ENCODE data around the gene KCNQ5. TPM values are rescaled to one million over a fixed set of nuclear protein-coding genes. Genes with fewer than 3 reads are reported as not detected.
"Not testable (repeated sequence)": the region's sequence is repeated elsewhere in the genome, so short reads cannot be mapped to it uniquely, and the experiment has no call there.

Gene KCNQ5
- polyA plus RNA-seq, 4 donors: 0.24 to 0.41 (median 0.32) TPM

DNA sequence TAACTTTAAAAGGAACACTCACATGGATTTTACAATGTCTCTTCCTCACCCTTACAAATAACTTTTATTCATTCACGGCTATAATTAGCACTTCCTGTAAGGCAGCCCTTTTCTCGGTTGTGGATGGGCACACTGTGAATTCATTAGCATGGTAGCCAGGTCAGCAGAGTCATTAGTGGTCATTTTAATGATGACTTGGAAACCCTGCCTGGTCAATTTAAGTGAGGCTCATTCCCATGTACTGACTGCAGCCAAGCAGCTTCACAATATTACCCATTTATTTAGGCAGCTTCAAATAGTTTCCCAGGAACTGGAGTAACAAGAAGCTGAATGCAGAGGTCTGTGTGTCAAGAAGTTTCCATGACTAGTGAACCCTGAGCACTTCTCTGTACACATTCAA lies 354.6 kb downstream of the KCNQ5 start:
- DNase-seq (ENCODE audit: low read depth in 4 of 4, low spot score in 3 of 4): no peak

DNA sequence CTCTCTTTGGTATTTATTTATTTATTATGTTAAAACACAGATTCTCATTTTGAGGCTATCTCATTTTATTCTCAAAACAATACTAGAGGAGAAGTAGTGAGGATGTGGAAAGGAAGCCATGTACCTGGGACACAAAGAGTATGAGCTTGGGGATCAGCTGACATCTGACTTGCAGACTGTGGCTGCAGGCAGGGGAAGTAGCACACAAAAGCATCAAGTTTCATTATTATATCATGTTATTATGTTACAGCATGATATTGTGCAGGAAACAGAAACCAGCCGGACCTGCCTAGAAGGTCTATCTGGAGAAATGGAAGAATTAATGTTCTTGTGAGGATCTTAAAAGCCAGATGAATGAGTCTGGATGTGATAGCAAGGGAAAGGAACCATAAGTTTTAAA lies 355.2 kb downstream of the KCNQ5 start:
- no peak for DNase-seq (ENCODE audit: low read depth in 4 of 4, low spot score in 3 of 4)

DNA sequence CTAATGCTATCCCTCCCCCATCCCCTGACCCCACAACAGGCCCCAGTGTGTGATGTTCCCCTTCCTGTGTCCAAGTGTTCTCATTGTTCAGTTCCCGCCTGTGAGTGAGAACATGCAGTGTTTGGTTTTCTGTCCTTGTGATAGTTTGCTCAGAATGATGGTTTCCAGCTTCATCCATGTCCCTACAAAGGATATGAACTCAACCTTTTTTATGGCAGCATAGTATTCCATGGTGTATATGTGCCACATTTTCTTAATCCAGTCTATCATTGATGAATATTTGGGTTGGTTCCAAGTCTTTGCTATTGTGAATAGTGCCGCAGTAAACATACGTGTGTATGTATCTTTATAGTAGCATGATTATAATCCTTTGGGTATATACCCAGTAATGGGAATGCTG lies 356.9 kb downstream of the KCNQ5 start:
- not testable (repeated sequence) for DNase-seq (ENCODE audit: low read depth in 4 of 4, low spot score in 3 of 4)

DNA sequence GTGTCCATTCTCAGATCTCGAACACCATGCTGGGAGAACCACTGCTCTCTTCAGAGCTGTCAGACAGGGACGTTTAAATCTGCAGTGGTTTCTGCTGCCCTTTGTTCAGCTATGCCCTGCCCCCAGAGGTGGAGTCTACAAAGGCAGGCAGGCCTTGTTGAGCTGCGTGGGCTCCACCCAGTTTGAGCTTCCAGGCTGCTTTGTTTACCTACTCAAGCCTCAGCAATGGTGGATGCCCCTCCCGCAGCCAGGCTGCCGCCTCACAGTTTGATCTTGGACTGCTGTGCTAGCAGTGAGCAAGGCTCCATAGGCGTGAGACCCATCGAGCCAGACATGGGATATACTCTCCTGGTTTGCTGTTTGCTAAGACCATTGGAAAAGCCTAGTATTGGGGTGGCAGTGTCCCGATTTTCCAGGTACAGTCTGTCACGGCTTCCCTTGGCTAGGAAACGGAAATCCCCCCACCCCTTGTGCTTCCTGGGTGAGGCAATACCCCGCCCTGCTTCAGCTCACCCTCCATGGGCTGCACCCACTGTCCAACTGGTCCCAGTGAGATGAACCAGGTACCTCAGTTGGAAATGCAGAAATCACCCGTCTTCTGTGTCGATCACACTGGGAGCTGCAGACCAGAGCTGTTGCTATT lies 362.4 kb downstream of the KCNQ5 start:
- not testable (repeated sequence) for DNase-seq (ENCODE audit: low read depth in 4 of 4, low spot score in 3 of 4)

DNA sequence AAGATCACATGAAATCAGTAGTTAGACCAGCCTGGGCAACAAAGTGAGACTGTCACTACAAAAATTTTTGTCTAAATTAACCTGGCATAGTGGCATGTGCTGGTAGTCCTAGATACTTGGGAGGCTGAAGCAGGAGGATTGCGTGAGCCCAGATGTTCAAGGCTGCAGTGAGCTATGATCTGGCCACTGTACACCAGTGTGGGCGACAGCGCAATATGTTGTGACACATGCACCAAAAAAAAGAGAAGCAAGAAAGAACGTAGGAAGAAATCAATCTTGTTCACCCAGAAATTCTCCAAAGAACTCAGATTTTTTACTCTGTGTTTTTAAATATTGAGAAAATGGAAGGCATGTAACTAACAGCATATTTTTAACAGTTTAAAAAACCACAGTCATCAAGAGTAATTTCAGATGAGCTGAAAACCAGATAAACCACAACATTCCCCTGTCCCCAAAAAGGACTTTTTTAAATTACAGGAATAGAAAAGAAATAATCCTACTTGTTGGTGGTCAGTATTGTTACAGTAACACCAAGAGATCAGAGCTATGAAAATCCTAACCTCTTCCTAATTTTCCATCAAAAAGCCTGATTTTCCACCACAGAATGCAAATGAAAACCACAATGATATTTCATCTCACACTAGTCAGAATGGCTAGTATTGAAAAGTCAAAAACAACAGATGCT lies 363.3 kb downstream of the KCNQ5 start:
- no peak for DNase-seq (ENCODE audit: low read depth in 4 of 4, low spot score in 3 of 4)

DNA sequence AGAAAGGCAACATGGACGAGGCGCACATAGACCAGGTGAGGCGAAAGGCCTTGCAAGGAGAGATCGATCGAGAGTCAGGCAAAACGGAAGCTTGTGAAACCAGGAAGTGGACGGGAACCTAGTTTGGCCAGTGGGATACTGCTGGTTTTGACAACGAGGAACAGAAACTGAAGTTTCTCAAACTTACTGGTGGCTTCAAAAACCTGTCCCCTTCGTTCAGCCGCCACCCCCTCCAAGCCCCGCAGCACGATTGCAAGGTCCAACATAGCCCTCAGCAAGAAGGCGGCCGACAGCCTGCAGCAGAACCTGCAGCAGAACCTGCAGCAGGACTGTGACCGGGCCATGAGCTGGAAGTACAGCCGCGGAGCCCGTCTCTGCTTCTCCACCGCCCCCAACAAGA lies 365.4 kb downstream of the KCNQ5 start:
- no peak for DNase-seq (ENCODE audit: low read depth in 4 of 4, low spot score in 3 of 4)

DNA sequence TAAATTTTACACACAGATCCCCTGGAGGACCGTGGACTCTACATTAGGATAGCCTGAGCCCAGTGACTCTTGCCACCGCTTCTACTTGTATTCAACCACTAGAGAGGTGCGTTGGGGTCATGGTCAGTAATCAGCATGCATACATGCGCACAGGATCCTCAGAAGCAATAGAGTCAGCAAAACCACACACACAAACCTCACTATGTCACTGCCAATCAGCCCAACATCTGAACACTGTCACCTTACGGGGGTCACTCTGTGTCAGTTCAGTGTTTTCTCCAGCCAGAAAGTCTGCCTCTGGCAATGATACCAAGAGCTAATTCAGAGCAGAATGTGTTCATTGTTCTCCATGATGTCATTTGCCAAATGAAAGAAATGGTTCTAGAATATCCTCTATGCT lies 378.1 kb downstream of the KCNQ5 start:
- DNase-seq (ENCODE audit: low read depth in 4 of 4, low spot score in 3 of 4): no peak

DNA sequence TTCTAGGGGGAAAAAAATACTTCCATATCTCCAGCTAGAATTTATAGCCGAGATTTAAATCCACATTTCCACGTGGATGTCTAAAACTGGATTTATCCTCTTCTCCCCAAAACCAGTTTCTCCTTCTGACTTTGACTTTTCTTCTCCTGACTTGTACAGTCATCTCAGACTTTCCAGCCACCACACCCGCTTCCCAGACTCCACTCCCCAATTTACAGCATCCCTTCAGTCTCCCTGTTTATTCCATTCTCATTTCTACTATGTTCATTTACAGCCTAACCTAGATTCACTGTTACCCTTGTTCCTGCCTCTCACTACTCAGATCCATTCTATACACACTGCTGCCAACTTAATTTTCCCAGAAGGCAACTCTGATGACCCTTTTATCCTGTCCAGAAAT lies 378.6 kb downstream of the KCNQ5 start:
- DNase-seq (ENCODE audit: low read depth in 4 of 4, low spot score in 3 of 4): no peak

DNA sequence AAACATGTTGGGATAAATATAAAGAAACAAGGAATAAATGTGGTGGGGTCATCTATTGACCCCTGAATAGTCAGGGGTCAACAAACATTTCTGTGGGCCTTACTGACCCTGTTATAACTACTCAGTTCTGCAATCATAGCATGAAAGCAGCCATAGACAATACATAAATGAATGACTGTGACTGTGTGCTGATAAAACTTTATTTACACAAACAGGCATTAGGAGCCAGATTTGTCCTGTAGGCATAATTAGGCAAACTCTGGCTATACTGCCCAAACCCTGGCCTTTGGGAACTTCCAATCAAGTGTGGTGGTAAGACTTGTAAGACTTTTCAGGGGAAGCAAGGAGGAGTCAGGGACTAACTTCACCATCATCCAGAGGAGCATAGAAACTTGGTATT lies 380.7 kb downstream of the KCNQ5 start:
- no peak for DNase-seq (ENCODE audit: low read depth in 4 of 4, low spot score in 3 of 4)

DNA sequence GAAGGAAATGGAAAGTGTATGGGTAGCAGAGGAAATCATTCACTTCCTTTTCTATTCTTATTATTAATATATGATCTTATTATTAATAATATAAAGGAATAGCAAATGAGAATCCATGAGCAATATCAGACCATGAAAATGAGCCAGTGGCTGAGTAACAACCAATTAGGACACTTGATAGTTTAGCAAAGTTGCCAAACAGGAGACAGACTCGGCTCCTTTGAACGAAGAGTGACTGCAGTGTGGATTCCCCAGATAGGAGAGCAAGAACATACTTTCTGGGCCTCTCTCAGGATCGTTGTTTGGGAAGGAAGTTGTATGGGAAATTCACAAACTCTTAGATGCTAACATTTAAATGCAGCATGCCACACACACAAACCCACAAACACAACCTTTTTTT lies 381.4 kb downstream of the KCNQ5 start:
- DNase-seq (ENCODE audit: low read depth in 4 of 4, low spot score in 3 of 4): no peak

DNA sequence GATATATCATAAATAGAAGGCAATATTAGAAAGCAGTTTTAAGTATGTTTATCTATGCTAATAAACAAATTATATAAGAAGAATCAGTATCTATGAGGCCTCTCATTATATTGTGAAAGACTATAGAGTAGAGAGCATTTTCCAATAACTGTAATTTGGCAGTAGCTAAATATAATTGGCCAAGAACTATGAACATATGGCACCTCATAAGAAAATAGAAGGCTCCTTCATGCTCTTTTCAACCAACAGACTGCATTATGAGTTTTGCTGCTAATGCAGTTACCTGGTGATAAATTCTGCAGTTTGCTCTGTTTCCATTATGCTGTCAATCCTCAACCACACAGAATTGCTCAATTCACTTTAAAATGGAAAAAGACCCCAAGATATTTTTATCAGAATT lies 382.4 kb downstream of the KCNQ5 start:
- no peak for DNase-seq (ENCODE audit: low read depth in 4 of 4, low spot score in 3 of 4)

DNA sequence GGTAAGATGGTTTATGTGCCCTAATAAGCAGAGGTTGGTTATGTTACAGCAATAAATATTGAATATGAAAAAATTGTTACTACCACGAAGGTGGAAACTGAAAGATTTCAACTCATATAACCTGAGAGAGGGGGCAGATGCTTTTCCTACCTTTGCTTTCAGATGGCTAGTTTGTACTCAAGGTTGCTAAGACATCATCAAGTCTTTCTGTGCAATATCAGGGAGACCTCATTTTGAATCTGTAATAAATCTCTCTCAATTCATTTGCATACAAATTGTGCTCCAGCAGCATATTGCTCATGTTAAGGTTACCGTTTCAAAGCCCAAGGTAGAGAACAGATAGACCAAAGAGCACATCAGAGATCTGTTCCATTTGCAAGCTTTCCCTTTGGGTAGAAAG lies 383.0 kb downstream of the KCNQ5 start:
- no peak for DNase-seq (ENCODE audit: low read depth in 4 of 4, low spot score in 3 of 4)

DNA sequence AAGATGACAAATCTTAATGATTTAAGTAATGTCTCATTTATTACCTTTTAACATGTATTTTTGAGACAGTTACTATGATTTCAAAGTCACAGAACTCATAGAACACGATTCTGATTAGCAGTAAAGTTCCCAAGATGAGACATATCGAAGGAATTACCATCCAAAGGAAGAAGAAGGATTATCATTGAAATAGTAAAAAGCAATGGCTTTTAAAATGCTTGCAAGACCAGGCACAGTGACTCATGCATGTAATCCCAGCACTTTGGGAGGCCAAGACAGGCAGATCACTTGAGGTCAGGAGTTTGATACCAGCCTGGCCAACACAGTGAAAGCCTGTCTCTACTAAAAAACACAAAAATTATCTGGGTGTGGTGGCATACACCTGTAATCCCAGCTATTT lies 384.3 kb downstream of the KCNQ5 start:
- no peak for DNase-seq (ENCODE audit: low read depth in 4 of 4, low spot score in 3 of 4)

DNA sequence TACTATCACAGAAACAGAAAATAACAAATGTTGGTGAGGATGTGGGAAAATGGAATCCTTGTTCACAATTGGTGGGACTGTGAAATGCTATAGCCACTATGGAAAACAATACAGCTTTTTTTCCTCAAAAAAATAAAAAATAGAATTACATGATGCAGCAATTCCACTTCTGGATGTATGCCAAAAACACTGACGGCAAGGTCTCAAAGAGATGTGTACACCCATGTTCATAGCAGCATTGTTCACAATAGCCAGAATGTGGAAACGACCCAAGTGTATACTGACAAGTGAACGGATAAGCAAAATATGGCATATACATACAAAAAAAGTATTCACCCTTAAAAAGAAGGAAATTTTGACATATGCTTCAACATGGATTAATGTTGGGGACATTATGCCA lies 390.1 kb downstream of the KCNQ5 start:
- no peak for DNase-seq (ENCODE audit: low read depth in 4 of 4, low spot score in 3 of 4)

DNA sequence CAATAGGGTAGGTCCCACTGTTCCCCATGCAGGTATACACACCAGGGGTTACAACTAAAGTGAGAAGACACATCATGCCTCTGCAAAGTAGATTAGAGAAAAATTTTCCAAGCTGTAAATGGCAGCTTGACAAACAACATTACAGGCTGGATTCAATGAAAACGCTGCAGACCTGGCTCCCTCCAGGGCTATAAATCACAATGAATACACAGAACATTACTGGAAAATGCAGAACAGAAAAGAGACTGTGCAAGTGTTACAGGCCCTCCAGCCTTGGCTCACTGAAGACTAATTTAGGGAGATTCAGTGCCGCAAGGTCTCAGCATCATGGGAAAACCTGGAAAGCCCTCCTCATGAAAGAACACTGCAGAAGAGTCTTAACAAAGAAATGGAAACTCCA lies 395.6 kb downstream of the KCNQ5 start:
- no peak for DNase-seq (ENCODE audit: low read depth in 4 of 4, low spot score in 3 of 4)

DNA sequence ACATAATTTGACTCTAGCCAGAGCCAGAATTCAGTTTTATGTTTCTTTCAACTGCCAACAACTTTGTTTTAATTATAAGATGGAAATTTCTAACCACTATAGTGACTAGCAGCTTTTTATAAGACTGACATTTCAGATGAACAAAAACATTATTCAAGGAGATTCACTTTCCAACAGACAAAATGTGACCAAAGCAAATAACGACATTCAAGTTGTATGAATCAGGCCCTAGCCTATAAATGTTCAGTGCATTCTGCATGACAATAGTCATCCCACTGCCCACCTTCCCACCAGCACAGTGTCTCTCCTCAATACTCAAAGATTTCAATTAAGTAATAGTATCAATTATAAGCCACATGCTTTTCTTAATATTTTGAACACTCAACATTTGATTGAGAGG lies 402.7 kb downstream of the KCNQ5 start:
- DNase-seq (ENCODE audit: low read depth in 4 of 4, low spot score in 3 of 4): no peak

DNA sequence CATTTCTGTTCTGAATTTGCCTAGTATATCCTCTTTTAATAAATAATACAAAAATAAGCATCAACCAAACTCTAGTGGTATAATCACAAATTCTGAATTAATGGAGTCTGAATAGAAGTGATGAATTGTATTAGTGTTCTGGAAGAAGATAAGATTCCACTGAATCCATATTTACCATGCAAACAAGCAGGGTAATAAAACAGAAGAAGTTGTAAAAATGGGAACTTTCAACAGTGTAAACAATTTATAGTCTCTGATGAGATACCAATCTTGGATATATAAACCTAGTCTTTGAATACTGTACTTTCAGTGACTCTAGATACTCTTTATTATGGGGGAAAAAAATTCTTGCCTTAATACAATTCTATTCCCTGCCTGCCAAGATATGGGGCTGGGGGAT lies 405.8 kb downstream of the KCNQ5 start:
- no peak for DNase-seq (ENCODE audit: low read depth in 4 of 4, low spot score in 3 of 4)

DNA sequence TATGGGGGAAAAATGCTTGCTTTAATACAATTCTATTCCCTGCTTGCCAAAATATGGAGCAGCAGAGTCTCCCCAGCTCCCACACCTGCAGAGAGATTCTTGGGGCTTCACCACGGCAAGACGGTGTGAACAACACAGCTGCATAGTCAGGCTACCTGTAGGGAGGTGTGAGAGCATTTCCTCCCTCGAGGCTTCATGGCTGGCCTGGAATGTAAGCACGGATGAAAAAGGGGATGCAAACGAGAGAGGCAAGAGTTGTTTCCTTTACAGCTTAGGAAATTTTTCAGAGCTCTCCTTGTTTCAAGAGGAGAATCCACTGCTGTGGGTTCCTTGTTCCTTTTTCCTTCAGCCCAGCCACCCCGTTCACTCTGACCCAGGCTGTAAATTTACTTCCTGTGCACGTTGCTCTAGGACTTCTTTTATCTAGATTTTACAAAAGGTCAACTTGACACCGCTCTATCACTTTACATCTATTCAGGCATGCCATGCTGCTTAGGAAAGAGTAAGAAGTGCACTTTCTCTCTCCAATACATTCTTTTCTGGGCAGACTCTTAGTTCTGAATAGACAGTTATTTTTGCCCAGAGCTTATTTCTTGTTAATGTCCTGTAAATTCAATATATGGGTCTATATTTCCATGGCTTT lies 406.4 kb downstream of the KCNQ5 start:
- DNase-seq (ENCODE audit: low read depth in 4 of 4, low spot score in 3 of 4): no peak

DNA sequence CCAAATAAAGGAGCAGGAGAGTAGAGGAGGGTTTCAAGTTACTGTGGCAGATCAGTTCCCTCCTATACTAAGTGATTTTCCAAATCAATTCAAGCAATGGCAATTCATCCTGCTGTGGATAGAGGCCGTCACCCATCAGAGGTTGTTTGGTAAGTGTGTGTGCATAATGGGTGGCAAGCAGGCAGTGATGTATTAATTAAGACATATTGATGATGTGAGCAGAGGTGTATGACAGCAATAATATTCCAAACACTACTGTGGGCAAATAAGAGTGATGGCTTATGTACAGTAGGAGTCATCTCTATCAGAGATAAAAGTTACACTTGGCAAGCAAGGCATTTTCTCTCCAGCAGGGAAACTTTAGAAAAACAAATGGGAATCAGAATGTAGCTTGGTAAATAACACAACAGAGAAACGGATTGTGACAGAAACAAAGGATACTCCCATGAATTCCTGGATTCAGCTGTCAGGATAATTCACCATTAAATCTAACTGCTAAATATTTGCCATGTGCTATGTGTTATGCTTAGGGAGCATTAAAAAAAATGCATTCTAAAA lies 407.1 kb downstream of the KCNQ5 start:
- DNase-seq (ENCODE audit: low read depth in 4 of 4, low spot score in 3 of 4): no peak

DNA sequence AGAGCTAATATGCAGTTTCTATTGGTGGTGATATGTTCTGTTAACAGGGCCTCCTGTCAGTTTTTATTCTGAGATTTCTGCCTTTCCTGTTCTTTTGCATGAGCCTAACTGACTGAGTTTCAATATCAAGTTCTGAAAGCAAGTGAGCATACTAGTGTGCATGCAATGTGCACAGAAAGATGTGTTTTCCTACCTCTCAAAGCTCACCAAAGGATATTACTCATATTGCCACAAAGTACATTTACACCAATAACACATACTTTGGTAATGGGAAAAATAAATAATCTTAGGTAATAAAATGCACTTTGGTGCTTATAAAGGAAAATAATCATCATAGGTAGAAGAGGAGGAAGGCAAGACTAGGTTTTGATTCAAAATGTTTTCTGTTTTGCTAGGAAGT lies 408.4 kb downstream of the KCNQ5 start:
- DNase-seq (ENCODE audit: low read depth in 4 of 4, low spot score in 3 of 4): no peak

DNA sequence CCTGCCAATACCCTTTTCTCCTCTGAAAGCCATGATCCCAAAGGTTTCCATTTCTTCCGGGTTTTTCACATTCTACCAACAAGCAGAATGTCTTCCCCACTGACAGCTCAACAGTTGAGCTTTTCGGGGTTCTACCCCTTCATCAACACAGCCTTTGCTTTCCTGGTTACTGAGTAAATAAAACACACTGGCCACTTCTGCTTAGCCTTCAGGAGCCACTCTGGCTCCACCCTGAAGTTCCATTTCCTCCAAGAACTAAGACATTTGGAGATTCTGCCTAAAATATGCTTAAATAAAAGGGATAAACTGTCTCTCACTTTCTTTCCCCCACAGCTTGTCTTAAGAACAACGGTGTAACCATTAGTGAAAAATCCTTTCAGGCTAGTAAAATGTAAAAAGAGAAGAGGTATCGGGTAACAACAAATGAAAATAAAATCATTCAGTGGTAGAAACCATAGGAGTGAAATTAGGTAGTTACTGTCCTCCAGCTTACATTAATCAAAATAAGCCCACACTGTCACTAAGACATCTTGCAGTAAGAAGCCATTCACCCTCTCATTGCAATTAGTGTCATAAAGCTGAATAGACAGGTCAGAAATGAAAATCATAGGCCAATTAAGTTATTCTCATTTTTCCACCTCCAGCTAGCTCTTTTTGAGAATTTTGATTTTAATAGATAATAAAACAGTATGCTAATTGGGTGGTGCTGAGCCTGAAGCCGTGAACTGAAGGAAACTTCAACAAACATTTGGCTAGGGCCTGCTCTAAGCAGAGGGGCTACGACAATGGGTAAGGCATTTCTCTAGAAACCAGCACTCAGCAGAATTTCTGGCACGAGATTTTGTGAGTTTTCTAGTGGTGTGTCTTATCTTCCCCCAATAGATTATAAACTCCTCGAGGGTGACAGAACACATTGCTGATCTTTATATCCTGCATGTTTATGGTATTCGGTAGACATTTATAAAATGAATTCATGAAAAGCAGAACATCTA lies 409.2 kb downstream of the KCNQ5 start:
- DNase-seq (ENCODE audit: low read depth in 4 of 4, low spot score in 3 of 4): no peak

Measured in right renal pelvis (tissue), 4 donors.